Osteocyte (in vitro differentiated cells): Measurements from ENCODE around the gene DOCK2. TPM values are rescaled to one million over a fixed set of nuclear protein-coding genes. Genes with fewer than 3 reads are reported as not detected.
A peak's percentile ranks its signal among the peaks of the same experiment; 100 is the strongest.

Experiments
- DNase-seq: peaks from one replicate; pipeline ENCODE4 v3.0.0; 2021; ENCODE audit warnings: mixed read lengths; ENCODE audit not compliant: unreplicated experiment; ENCODE audit errors: extremely low spot score
- H3K27ac Mint-ChIP-seq: one replicate; pipeline ENCODE4 v1.8.0; 2021; ENCODE audit warnings: mild to moderate bottlenecking, mixed read lengths; ENCODE audit not compliant: unreplicated experiment
- H3K27me3 Mint-ChIP-seq: one replicate; pipeline ENCODE4 v1.8.0; 2021; ENCODE audit warnings: mixed read lengths; ENCODE audit not compliant: unreplicated experiment
- H3K36me3 Mint-ChIP-seq: one replicate; pipeline ENCODE4 v1.8.0; 2021; ENCODE audit warnings: mixed read lengths; ENCODE audit not compliant: unreplicated experiment
- H3K4me1 Mint-ChIP-seq: one replicate; pipeline ENCODE4 v1.8.0; 2021; ENCODE audit warnings: mixed read lengths; ENCODE audit not compliant: unreplicated experiment
- H3K4me3 Mint-ChIP-seq: one replicate; pipeline ENCODE4 v1.8.0; 2021; ENCODE audit warnings: mild to moderate bottlenecking, moderate library complexity, mixed read lengths; ENCODE audit not compliant: unreplicated experiment
- H3K9me3 Mint-ChIP-seq: one replicate; pipeline ENCODE4 v1.8.0; 2021; ENCODE audit warnings: mixed read lengths; ENCODE audit not compliant: unreplicated experiment
- total RNA-seq: library from RNA; stranded (reverse); gene quantifications from 2 replicates; pipeline ENCODE4 v1.2.1, GENCODE V29; 2021
- TF ChIP-seq, protein P1 (sequence below): fragments of 200-600 bp; sonication (generic); IDR thresholded peaks from 2 replicates; pipeline ENCODE4 v1.5.0; 2021; ENCODE audit warnings: antibody characterized with exemption, mild to moderate bottlenecking, moderate library complexity

The DOCK2 gene
- total RNA-seq, 1 donor from 2014 or later, result 11.6 TPM

DNA sequence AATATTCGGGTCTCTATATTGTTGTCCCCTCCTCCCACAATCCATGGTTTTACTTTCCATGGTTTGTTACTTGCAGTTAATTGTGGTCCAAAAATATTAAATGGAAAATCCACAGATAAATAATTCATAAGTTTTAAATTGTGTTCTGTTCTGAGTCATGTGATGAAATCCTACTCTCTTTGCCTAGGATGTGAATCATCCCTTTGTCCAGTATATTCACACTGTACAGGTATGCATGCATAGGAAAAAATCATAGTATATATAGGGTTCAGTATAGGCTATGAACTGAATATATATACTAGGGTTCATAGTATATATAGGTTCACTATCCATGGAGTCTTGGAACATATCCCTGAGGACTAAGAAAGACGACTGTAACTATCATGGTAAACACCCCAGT is 323.6 kb downstream of the DOCK2 start:
- Mint-ChIP-seq H3K9me3 (no peaks in the 10 kb centered on the region), H3K36me3 (no peaks in the 10 kb centered on the region), H3K27me3 (no peaks in the 10 kb centered on the region), H3K4me1 (no peaks in the 10 kb centered on the region), H3K4me3 (no peak overlapping the region), H3K27ac (no peak overlapping the region)
- no peak for DNase-seq
- TF ChIP-seq, protein P1, sequence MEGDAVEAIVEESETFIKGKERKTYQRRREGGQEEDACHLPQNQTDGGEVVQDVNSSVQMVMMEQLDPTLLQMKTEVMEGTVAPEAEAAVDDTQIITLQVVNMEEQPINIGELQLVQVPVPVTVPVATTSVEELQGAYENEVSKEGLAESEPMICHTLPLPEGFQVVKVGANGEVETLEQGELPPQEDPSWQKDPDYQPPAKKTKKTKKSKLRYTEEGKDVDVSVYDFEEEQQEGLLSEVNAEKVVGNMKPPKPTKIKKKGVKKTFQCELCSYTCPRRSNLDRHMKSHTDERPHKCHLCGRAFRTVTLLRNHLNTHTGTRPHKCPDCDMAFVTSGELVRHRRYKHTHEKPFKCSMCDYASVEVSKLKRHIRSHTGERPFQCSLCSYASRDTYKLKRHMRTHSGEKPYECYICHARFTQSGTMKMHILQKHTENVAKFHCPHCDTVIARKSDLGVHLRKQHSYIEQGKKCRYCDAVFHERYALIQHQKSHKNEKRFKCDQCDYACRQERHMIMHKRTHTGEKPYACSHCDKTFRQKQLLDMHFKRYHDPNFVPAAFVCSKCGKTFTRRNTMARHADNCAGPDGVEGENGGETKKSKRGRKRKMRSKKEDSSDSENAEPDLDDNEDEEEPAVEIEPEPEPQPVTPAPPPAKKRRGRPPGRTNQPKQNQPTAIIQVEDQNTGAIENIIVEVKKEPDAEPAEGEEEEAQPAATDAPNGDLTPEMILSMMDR, result no peak

DNA sequence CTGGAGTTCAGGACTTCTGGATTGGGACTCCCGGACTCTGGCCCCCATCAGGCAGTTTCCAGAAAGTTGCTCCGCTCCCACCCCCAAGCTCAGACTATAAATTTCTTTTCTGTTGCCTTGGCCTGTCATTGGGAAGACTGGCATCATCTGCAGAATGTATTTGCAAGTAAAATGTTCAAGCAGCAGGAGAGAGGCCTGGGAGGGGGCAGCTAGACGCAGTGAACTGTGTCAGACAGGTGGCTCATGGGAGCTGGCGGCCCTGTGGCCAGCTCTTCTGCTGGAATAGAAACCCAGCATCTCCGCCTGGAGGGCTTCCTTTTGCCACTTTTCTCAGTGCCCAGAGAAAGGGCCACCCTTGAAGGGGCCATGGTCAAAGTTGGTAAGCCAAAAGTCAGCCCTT is 327.2 kb downstream of the DOCK2 start:
- Mint-ChIP-seq H3K4me3 (no peak overlapping the region), H3K9me3 (no peaks in the 10 kb centered on the region)

DNA sequence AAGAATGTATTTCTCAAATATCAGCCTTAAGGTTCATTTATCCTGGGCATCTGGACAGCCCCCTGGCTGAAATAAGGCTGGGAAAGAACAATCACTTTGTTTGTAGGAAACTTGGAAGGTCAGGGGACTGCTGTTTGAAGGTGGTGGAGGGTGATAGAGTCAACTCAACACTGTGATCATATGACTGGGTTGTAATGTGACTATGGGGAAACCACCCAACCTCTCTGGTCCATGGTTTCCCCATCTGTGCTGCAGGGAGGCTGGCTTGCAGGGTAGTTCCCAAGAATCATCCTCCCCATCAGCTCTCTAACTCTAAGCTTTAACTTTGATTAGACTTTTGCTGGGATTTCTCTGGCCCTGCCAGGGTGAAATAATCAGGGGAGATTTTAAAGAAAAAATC is 333.3 kb downstream of the DOCK2 start:
- no peaks in the 10 kb centered on the region for H3K27me3 Mint-ChIP-seq
- no peak overlapping the region for H3K4me3 Mint-ChIP-seq
- no peaks in the 10 kb centered on the region for H3K36me3 Mint-ChIP-seq
- no peaks in the 10 kb centered on the region for H3K9me3 Mint-ChIP-seq
- no peak for DNase-seq
- TF ChIP-seq, protein P1, result no peak
- H3K27ac Mint-ChIP-seq, result peak overlapping the region; percentile 85
- H3K4me1 Mint-ChIP-seq, result peaks cover 19% of the 10 kb centered on the region

More for the DNA sequence above, 327.2 kb downstream of the DOCK2 start:
- TF ChIP-seq, protein P1, result no peak
- Mint-ChIP-seq H3K27ac (no peak overlapping the region), H3K4me1 (no peaks in the 10 kb centered on the region), H3K36me3 (no peaks in the 10 kb centered on the region), H3K27me3 (no peaks in the 10 kb centered on the region)
- DNase-seq, result no peak

DNA sequence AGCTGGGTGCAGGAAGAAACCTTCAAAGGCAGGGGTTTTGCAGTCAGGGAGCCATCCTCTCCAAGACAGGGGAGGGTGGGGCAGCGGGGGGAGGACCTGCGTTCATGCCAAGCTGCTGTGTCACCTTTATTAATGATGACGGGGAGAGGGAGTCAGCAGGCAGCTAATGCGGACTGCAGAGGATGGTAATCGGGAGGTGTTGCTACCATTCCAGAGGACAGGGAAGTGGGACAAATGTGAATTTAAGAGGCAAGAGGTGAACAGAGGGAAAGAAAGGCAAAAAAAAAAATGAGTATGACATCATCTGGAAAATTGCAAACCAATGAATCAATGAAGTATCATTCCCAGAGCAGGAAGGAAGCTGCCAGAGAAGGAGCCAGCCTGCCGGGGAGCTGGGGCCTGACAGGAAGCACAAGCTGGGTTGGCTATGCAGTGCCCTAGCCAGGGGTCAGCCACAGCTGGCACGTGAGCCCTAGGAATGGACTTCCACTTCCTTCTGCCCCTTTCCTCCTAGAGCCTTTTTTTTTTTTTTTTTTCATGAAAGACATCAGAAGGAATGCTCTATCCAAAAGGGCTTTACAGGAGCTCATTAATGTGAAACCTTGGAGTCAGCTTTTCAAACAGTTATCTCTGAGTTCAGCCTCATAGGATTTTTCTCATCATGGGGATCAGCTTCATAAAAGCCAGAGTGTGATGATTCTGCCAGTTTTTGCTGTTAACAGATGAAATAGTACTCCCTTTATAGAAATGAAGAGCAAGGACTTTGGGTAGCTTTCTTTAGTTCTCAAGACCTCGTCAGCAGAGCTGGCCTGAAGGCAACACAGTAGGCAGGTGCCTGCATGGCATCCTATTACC is 334.1 kb downstream of the DOCK2 start:
- Mint-ChIP-seq H3K27me3 (no peaks in the 10 kb centered on the region), H3K4me3 (no peak overlapping the region), H3K4me1 (peaks cover 21% of the 10 kb centered on the region), H3K36me3 (no peaks in the 10 kb centered on the region), H3K9me3 (no peaks in the 10 kb centered on the region), H3K27ac (peak overlapping the region; percentile 85)
- TF ChIP-seq, protein P1, result no peak
- DNase-seq, result no peak

DNA sequence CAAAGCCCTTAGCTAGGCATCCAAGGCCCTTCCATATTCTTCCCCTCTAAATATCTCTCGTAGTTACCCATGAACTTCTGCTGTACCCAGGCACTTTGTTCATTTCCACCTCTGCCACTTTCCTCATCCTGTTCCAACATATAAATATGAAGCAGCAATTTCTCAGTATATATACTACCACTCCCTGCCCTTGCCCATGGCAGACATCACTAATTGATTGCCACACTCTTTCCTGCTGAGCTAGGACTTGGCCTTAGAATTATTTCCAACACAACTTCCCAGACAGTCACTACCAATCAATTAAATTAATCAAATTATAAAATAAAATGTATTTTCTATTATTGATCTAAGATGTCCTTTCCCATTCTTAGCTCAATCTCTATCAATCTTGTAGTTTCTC is 334.7 kb downstream of the DOCK2 start:
- Mint-ChIP-seq H3K9me3 (no peaks in the 10 kb centered on the region), H3K4me1 (peaks cover 27% of the 10 kb centered on the region), H3K27ac (peak overlapping the region; percentile 85), H3K27me3 (no peaks in the 10 kb centered on the region), H3K4me3 (no peak overlapping the region), H3K36me3 (no peaks in the 10 kb centered on the region)
- DNase-seq, result no peak
- TF ChIP-seq, protein P1, result no peak
